PC-9 (cell line): Measurements from ENCODE around the gene CDC42BPA.

ENCODE experiments used
- EZH2 ChIP-seq: fragments of 200-600 bp; sonication (generic); IDR thresholded peaks from 2 replicates; pipeline ENCODE4 v1.8.0; 2017; ENCODE audit warnings: antibody characterized with exemption, low read depth
- TF ChIP-seq, protein P1 (sequence below): fragments of 200-600 bp; sonication (generic); conservative IDR thresholded peaks from 2 replicates; pipeline ENCODE4 v1.6.1; 2017; ENCODE audit warnings: mixed run types, antibody characterized with exemption, mild to moderate bottlenecking, moderate library complexity

DNA sequence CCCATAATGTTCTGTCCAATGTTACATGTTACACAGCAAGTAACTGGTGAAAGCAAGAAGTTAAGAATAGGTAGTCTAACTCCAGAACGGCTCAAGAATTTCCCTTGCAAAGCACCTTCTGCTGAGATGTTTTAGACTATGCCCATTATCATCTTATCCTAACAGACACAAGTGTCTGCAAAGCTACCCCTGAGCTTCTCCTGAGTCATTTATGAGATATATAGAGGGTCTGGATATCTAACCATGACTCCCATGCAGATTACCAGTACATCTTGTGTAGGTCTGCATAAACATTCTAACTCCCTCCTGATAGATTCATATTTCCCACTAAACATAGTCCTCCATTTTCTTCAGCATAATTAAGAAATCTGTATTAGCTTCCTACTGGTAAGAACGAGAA, 206.5 kb downstream of the CDC42BPA start:
- TF ChIP-seq, protein P1, sequence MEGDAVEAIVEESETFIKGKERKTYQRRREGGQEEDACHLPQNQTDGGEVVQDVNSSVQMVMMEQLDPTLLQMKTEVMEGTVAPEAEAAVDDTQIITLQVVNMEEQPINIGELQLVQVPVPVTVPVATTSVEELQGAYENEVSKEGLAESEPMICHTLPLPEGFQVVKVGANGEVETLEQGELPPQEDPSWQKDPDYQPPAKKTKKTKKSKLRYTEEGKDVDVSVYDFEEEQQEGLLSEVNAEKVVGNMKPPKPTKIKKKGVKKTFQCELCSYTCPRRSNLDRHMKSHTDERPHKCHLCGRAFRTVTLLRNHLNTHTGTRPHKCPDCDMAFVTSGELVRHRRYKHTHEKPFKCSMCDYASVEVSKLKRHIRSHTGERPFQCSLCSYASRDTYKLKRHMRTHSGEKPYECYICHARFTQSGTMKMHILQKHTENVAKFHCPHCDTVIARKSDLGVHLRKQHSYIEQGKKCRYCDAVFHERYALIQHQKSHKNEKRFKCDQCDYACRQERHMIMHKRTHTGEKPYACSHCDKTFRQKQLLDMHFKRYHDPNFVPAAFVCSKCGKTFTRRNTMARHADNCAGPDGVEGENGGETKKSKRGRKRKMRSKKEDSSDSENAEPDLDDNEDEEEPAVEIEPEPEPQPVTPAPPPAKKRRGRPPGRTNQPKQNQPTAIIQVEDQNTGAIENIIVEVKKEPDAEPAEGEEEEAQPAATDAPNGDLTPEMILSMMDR, result no peak
- no peak for TF ChIP-seq EZH2
